ENCODE data around the gene TMEM121B. TPM values are rescaled to one million over a fixed set of nuclear protein-coding genes. Genes with fewer than 3 reads are reported as not detected.

TMEM121B gene
- polyA plus RNA-seq, 1 donor (not counting 4 experiments of a cell fraction or from before 2014, with no cell fraction given), result not detected

- Histone ChIP-seq H3K4me1 (ENCODE audit: control insufficient read depth, extremely low read depth, insufficient read depth, low read length) (no peaks in the 10 kb centered on the region), H3K9me1 (ENCODE audit: control insufficient read depth, extremely low read depth, insufficient read depth, low read length) (no peaks in the 10 kb centered on the region), H3K4me2 (ENCODE audit: control insufficient read depth, extremely low read depth, insufficient read depth, low read depth, low read length) (no peak overlapping the region), H3K4me3 (ENCODE audit: control insufficient read depth in 2 of 3, extremely low read depth in 1 of 3, insufficient read depth in 2 of 3, low read depth in 1 of 3, low read length in 3 of 3) (no peak overlapping the region), H3K9ac (ENCODE audit: control insufficient read depth, extremely low read depth, insufficient read depth, low read length) (no peak overlapping the region), H3K79me2 (ENCODE audit: control insufficient read depth, insufficient read depth, low read length) (no peaks in the 10 kb centered on the region), H3K36me3 (ENCODE audit: control insufficient read depth in 2 of 2, extremely low read depth in 1 of 2, insufficient read depth in 2 of 2, low read length in 2 of 2) (peaks cover 3 to 10% of the 10 kb centered on the region in 2 experiments), H2AFZ (ENCODE audit: control insufficient read depth, low read length) (no peak overlapping the region), H4K20me1 (ENCODE audit: control insufficient read depth, extremely low read depth, insufficient read depth, low read length) (peaks cover 4% of the 10 kb centered on the region), H3K27ac (ENCODE audit: control insufficient read depth, insufficient read depth, low read length) (no peak overlapping the region), H3K27me3 (ENCODE audit: control insufficient read depth, extremely low read depth, insufficient read depth, low read length) (peaks cover 9% of the 10 kb centered on the region), H3K9me3 (ENCODE audit: control insufficient read depth, low read depth, low read length) (no peaks in the 10 kb centered on the region)
- TF ChIP-seq CTCF (optimal IDR thresholded peaks at IDR 0.05 in 1 of 3, IDR thresholded peaks at IDR 0.05 in 1 of 3, conservative IDR thresholded peaks at IDR 0.05 in 1 of 3; ENCODE audit: extremely low read depth in 1 of 3, insufficient read depth in 2 of 3, low read length in 3 of 3) (no peak), EZH2 (IDR thresholded peaks at IDR 0.05; ENCODE audit: low read length) (no peak)
- DNase-seq (ENCODE audit: low read depth, low spot score) (no peak), FAIRE-seq (no peak)
- dilution Hi-C loops (cut with MboI; ENCODE audit: extremely low pct_ligation_motif_present, low sequenced_read_pairs), result no loop called here
Measured at GRCh38 chr22:17113600-17113999, 7.6 kb downstream of the TMEM121B start.

- Histone ChIP-seq H3K36me3 (ENCODE audit: control insufficient read depth in 2 of 2, extremely low read depth in 1 of 2, insufficient read depth in 2 of 2, low read length in 2 of 2) (peaks cover 6 to 10% of the 10 kb centered on the region in 2 experiments), H2AFZ (ENCODE audit: control insufficient read depth, low read length) (no peak overlapping the region), H3K4me1 (ENCODE audit: control insufficient read depth, extremely low read depth, insufficient read depth, low read length) (no peaks in the 10 kb centered on the region), H3K4me3 (ENCODE audit: control insufficient read depth in 2 of 3, extremely low read depth in 1 of 3, insufficient read depth in 2 of 3, low read depth in 1 of 3, low read length in 3 of 3) (no peak overlapping the region), H3K27me3 (ENCODE audit: control insufficient read depth, extremely low read depth, insufficient read depth, low read length) (peaks cover 4% of the 10 kb centered on the region), H3K9ac (ENCODE audit: control insufficient read depth, extremely low read depth, insufficient read depth, low read length) (no peak overlapping the region), H3K9me1 (ENCODE audit: control insufficient read depth, extremely low read depth, insufficient read depth, low read length) (no peaks in the 10 kb centered on the region), H3K27ac (ENCODE audit: control insufficient read depth, insufficient read depth, low read length) (no peak overlapping the region), H3K9me3 (ENCODE audit: control insufficient read depth, low read depth, low read length) (no peaks in the 10 kb centered on the region), H3K79me2 (ENCODE audit: control insufficient read depth, insufficient read depth, low read length) (no peaks in the 10 kb centered on the region), H4K20me1 (ENCODE audit: control insufficient read depth, extremely low read depth, insufficient read depth, low read length) (peaks cover 4% of the 10 kb centered on the region), H3K4me2 (ENCODE audit: control insufficient read depth, extremely low read depth, insufficient read depth, low read depth, low read length) (no peak overlapping the region)
- DNase-seq (ENCODE audit: low read depth, low spot score) (no peak), FAIRE-seq (no peak)
- no peak for TF ChIP-seq EZH2 (IDR thresholded peaks at IDR 0.05; ENCODE audit: low read length)
- TF ChIP-seq CTCF (optimal IDR thresholded peaks at IDR 0.05 in 1 of 3, IDR thresholded peaks at IDR 0.05 in 1 of 3, conservative IDR thresholded peaks at IDR 0.05 in 1 of 3; ENCODE audit: extremely low read depth in 1 of 3, insufficient read depth in 2 of 3, low read length in 3 of 3), result no peak
- dilution Hi-C loops (cut with MboI; ENCODE audit: extremely low pct_ligation_motif_present, low sequenced_read_pairs), result no loop called here
Measured at GRCh38 chr22:17112491-17113042, 8.6 kb downstream of the TMEM121B start.

Measured in keratinocyte (primary cell).